GM21390 (cell line): ENCODE data around the gene PALM.
A peak's percentile ranks its signal among the peaks of the same experiment; 100 is the strongest.
"Not testable (repeated sequence)": the region's sequence is repeated elsewhere in the genome, so short reads cannot be mapped to it uniquely, and the experiment has no call there.

Experiments used
- ATAC-seq: cut with Tn5 transposase; IDR thresholded peaks from one replicate; pipeline ENCODE4 v1.9.1; 2021; ENCODE audit not compliant: unreplicated experiment

PALM gene

GRCh38 chr19:708154-709143, at the start of gene PALM:
Gene PALM, plus strand, starts transcription at chr19:708935. Its CDS starts 212 bp downstream, at chr19:709147.
- no peak for ATAC-seq

- no peak for ATAC-seq
Measured at GRCh38 chr19:660793-661426, 47.8 kb upstream of the PALM start.

GRCh38 chr19:661427-662196, 47.1 kb upstream of the PALM start:
- ATAC-seq: no peak

GRCh38 chr19:662207-662961, 46.4 kb upstream of the PALM start:
- ATAC-seq: no peak

GRCh38 chr19:662962-663681, 45.6 kb upstream of the PALM start, which contains the start of gene RNF126:
Gene RNF126, minus strand, starts transcription at chr19:663214. Its CDS starts 93 bp downstream, at chr19:663121.
- peak; percentile 57 for ATAC-seq

GRCh38 chr19:663682-664117, 45.0 kb upstream of the PALM start:
- ATAC-seq: no peak

- ATAC-seq: no peak
Measured at GRCh38 chr19:664913-665443, 43.8 kb upstream of the PALM start.

GRCh38 chr19:666985-667573, 41.7 kb upstream of the PALM start:
- not testable (repeated sequence) for ATAC-seq

- not testable (repeated sequence) for ATAC-seq
Measured at GRCh38 chr19:668675-669434, 39.9 kb upstream of the PALM start.

- ATAC-seq: no peak
Measured at GRCh38 chr19:670609-671075, 38.1 kb upstream of the PALM start.

GRCh38 chr19:674282-675151, 34.2 kb upstream of the PALM start:
- ATAC-seq: no peak

- ATAC-seq: no peak
Measured at GRCh38 chr19:676007-676338, 32.8 kb upstream of the PALM start.

- no peak for ATAC-seq
Measured at GRCh38 chr19:676339-677105, 32.2 kb upstream of the PALM start, which contains the start of gene FSTL3. Gene FSTL3, plus strand, starts transcription at chr19:676392. Its CDS starts 32 bp downstream, at chr19:676424.

- ATAC-seq: no peak
Measured at GRCh38 chr19:677201-677600, 31.5 kb upstream of the PALM start.

GRCh38 chr19:677601-678436, 30.9 kb upstream of the PALM start:
- ATAC-seq: no peak
